Stimulated activated CD8-positive, alpha-beta memory T cell treated with anti-CD3 and anti-CD28 coated beads, Interleukin-15, amount 100 ng/mL, for 48 hours (primary cell): ENCODE results near the gene PANK3.
"Not testable (repeated sequence)": the region's sequence is repeated elsewhere in the genome, so short reads cannot be mapped to it uniquely, and the experiment has no call there.

Source experiments
- DNase-seq, 2 donors: peaks; one replicate each; pipeline ENCODE4 v3.0.0-alpha.2; 2020; ENCODE audit warnings: low read depth in 2 of 2

The PANK3 gene

GRCh38 chr5:168552146-168552545, 27.0 kb downstream of the PANK3 start:
- DNase-seq, result no peak

GRCh38 chr5:168550656-168551055, 28.5 kb downstream of the PANK3 start:
- no peak for DNase-seq

GRCh38 chr5:168549554-168549953, 29.6 kb downstream of the PANK3 start:
- DNase-seq, result no peak

- no peak for DNase-seq
These were observed 42.0 kb downstream of the PANK3 start for GRCh38 chr5:168537176-168537575.

- DNase-seq, result not testable (repeated sequence)
These were observed 44.8 kb downstream of the PANK3 start for GRCh38 chr5:168534351-168534750.

- no peak for DNase-seq
These were observed 46.9 kb downstream of the PANK3 start for GRCh38 chr5:168531987-168532864.

- DNase-seq, result no peak
These were observed 48.0 kb downstream of the PANK3 start for GRCh38 chr5:168531191-168531590.

GRCh38 chr5:168530621-168531150, 48.5 kb downstream of the PANK3 start:
- DNase-seq, result no peak

GRCh38 chr5:168529374-168530234, 49.6 kb downstream of the PANK3 start:
- no peak for DNase-seq

- no peak for DNase-seq
These were observed 50.4 kb downstream of the PANK3 start, which contains the start of gene FBLL1 for GRCh38 chr5:168528521-168529373. Gene FBLL1, plus strand, starts transcription at chr5:168529305. Its CDS starts 200 bp downstream, at chr5:168529505.

- no peak for DNase-seq
These were observed 51.3 kb downstream of the PANK3 start for GRCh38 chr5:168527756-168528295.

GRCh38 chr5:168525856-168526255, 53.3 kb downstream of the PANK3 start:
- DNase-seq, result no peak

- no peak for DNase-seq
These were observed 65.2 kb downstream of the PANK3 start for GRCh38 chr5:168513861-168514428.

GRCh38 chr5:168502563-168503237, 76.5 kb downstream of the PANK3 start:
- no peak for DNase-seq
